Uterus (tissue), 4 donors: Measurements from ENCODE around the gene CERS6. TPM values are rescaled to one million over a fixed set of nuclear protein-coding genes. Genes with fewer than 3 reads are reported as not detected.

Experiments
- DNase-seq, 2 donors: peaks; one replicate each; pipeline ENCODE4 v3.0.0-alpha.2; 2019 to 2020
- H3K27ac ChIP-seq, 2 donors: fragments of 200-600 bp; sonication (generic); 1 replicate in 1 of 2; 2 replicates in 1 of 2; pipeline ENCODE4 v1.5.1; 2016 to 2018
- H3K27me3 ChIP-seq, 2 donors: fragments of 200-600 bp; sonication (generic); one replicate each; pipeline ENCODE4 v1.5.1; 2018 to 2019; ENCODE audit warnings: control low read depth in 1 of 2
- H3K36me3 ChIP-seq, 2 donors: fragments of 200-600 bp; sonication (generic); one replicate each; pipeline ENCODE4 v1.5.1; 2019; ENCODE audit warnings: control low read depth in 1 of 2
- H3K4me1 ChIP-seq, 2 donors: fragments of 200-600 bp; sonication (generic); one replicate each; pipeline ENCODE4 v1.5.1; 2018 to 2019; ENCODE audit warnings: control low read depth in 1 of 2
- H3K4me3 ChIP-seq, 2 donors: fragments of 200-600 bp; sonication (generic); 1 replicate in 1 of 2; 2 replicates in 1 of 2; pipeline ENCODE4 v1.5.1; 2018 to 2019; ENCODE audit warnings: mild to moderate bottlenecking in 1 of 2
- H3K9me3 ChIP-seq, 2 donors: fragments of 200-600 bp; sonication (generic); one replicate each; pipeline ENCODE4 v1.5.1; 2019; ENCODE audit warnings: control low read depth in 1 of 2
- POLR2A ChIP-seq, 2 donors: fragments of 450-650 bp; IDR thresholded peaks; one replicate each; pipeline ENCODE4 v1.6.1; 2016; ENCODE audit warnings: antibody characterized with exemption in 2 of 2, mild to moderate bottlenecking in 1 of 2, moderate library complexity in 1 of 2
- intact Hi-C: fragments of 100-400 bp; cut with DNase I; formaldehyde crosslinking; loops from one replicate; pipeline ENCODE4 v1.15.1; 2023; ENCODE audit warnings: low total_unique reads
- total RNA-seq, 4 donors: library from RNA; depleted of rRNA in 3 of 4; stranded (reverse); fragments of >200 nt in 3 of 4; gene quantifications; one replicate each; pipeline versions ENCODE4 v1.1.0 to v1.2.4, GENCODE V29; 2014 to 2023
- TF ChIP-seq, protein P1 (sequence below), 4 experiments: fragments of 200-600 bp in 2 of 4; fragments of 450-650 bp in 2 of 4; sonication (generic) in 2 of 4; IDR thresholded peaks; one replicate each; pipeline ENCODE4 v1.5.1; 2016 to 2019; ENCODE audit warnings: antibody characterized with exemption in 4 of 4, mild to moderate bottlenecking in 2 of 4, moderate library complexity in 1 of 4
- donor health status: DM: yes; HTN: yes; CAD: no.

The CERS6 gene
- total RNA-seq, 4 donors from 2014 or later: 20.0 to 47.2 (median 26.6) TPM

DNA sequence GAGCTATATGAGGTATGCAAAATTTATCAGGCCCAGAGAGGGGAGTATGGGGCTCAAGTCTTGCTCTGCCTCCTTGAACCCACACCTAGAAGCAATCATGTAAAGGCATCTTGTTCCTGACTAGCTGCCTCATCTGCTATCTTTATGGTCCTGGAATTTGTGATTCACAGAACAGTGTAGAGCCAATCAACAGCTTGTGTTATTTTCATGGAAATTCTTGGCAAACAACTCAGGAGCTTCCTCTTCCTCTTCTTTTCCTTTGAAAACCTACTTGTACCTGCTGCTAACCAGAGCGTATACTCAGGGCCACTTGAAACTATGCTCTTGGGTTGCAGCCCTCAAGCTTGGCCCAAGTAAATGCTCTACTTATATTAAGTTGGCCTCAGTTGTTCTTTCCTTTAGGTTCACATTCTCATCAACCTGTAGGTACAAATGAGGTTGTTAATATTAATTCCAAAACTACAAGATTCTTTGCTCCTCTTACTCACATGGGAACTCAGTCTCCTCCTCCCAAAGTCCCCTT, 342.9 kb downstream of the CERS6 start:
- no peaks in the 10 kb centered on the region for H3K4me1 ChIP-seq
- TF ChIP-seq, protein P1, sequence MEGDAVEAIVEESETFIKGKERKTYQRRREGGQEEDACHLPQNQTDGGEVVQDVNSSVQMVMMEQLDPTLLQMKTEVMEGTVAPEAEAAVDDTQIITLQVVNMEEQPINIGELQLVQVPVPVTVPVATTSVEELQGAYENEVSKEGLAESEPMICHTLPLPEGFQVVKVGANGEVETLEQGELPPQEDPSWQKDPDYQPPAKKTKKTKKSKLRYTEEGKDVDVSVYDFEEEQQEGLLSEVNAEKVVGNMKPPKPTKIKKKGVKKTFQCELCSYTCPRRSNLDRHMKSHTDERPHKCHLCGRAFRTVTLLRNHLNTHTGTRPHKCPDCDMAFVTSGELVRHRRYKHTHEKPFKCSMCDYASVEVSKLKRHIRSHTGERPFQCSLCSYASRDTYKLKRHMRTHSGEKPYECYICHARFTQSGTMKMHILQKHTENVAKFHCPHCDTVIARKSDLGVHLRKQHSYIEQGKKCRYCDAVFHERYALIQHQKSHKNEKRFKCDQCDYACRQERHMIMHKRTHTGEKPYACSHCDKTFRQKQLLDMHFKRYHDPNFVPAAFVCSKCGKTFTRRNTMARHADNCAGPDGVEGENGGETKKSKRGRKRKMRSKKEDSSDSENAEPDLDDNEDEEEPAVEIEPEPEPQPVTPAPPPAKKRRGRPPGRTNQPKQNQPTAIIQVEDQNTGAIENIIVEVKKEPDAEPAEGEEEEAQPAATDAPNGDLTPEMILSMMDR (IDR thresholded peaks at IDR 0.05): no peak
- TF ChIP-seq POLR2A (IDR thresholded peaks at IDR 0.05): no peak
- H3K9me3 ChIP-seq: no peaks in the 10 kb centered on the region
- no peaks in the 10 kb centered on the region for H3K36me3 ChIP-seq
- intact Hi-C loops: no loop called here
- H3K27me3 ChIP-seq: no peaks in the 10 kb centered on the region
- H3K27ac ChIP-seq: no peak overlapping the region
- no peak overlapping the region for H3K4me3 ChIP-seq
- no peak for DNase-seq

DNA sequence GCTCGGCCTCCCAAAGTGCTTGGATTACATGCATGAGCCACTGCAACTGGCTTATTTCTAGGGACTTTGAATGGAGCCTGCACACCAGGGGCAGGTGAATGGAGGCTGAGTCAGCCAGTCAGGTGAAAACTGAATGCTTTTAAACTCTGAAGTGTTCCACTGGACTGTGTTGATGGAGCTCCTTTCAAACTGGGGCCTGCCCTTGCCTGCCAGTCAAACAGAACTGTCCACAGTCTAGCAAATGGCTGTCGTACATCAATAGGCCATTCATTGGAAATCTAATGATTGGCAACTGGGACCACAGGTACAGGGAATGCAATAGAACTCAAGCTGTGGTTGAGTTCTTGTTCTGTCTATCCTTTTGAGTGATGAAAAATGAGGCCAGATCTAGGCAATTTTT, 345.4 kb downstream of the CERS6 start:
- no peak for TF ChIP-seq POLR2A (IDR thresholded peaks at IDR 0.05)
- TF ChIP-seq, protein P1 (IDR thresholded peaks at IDR 0.05): no peak
- peak overlapping the region in 1 of 2 donors; percentile 15 for H3K27ac ChIP-seq
- H3K36me3 ChIP-seq: no peaks in the 10 kb centered on the region
- intact Hi-C loops: no loop called here
- no peak for DNase-seq
- no peaks in the 10 kb centered on the region for H3K27me3 ChIP-seq
- H3K9me3 ChIP-seq: no peaks in the 10 kb centered on the region
- H3K4me3 ChIP-seq: no peak overlapping the region
- no peaks in the 10 kb centered on the region for H3K4me1 ChIP-seq

DNA sequence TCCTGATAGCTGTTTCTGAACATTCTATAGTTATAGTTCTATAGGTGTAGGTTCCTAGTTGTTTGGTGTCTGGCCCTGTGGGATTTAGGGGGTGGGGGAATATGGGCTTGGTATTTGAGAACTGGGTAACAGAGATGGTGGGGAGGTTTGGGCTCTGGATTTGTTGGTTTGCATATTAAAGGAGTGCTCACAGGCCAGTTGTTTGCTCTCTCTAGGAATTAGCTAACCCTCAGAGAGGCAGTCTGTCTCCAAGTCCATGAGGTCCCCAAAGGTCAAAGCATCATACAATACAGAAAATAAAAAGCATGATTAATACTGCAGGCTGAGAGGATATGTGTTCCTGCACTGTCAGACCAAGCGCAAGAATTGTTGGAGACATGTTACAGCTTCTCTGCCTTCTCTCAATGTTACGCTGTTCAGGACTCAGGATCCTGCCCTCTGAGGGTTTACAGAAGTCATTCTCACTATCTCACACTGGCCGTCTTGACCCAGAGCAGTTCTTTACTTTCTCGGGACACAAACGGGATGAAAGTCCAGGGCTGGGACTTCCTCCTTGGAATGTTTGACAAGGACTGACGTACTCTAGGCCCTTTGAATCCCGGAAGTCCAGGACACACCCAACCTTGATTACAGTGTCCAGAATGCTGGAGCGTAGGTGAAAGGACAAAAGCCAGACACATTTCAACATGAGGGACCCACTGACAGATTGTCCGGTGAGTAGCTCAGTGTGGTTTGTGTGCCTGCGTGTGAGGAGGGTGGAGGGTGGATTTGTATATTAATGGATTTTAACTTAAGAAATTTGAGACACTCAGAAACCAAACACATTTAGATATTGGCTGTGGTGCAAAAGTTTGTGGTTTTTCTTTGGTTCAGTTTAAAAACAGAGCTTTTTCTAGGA, 346.1 kb downstream of the CERS6 start, which contains the start of gene NOSTRIN:
Gene NOSTRIN (plus strand): TSS at position 677 of the 898 bp plus-strand sequence. CDS start 10 bp downstream, at position 687.
- Histone ChIP-seq H3K4me1 (no peaks in the 10 kb centered on the region), H3K27ac (peak within 1 kb of the TSS; percentile 26 to 59), H3K4me3 (peak within 1 kb of the TSS in 1 of 2 donors; percentile 8), H3K9me3 (no peaks in the 10 kb centered on the region), H3K27me3 (no peaks in the 10 kb centered on the region), H3K36me3 (no peaks in the 10 kb centered on the region)
- intact Hi-C loops: no loop called here
- peak in 1 of 2 donors; percentile 47 for DNase-seq
- TF ChIP-seq POLR2A (IDR thresholded peaks at IDR 0.05): no peak
- TF ChIP-seq, protein P1 (IDR thresholded peaks at IDR 0.05): no peak

DNA sequence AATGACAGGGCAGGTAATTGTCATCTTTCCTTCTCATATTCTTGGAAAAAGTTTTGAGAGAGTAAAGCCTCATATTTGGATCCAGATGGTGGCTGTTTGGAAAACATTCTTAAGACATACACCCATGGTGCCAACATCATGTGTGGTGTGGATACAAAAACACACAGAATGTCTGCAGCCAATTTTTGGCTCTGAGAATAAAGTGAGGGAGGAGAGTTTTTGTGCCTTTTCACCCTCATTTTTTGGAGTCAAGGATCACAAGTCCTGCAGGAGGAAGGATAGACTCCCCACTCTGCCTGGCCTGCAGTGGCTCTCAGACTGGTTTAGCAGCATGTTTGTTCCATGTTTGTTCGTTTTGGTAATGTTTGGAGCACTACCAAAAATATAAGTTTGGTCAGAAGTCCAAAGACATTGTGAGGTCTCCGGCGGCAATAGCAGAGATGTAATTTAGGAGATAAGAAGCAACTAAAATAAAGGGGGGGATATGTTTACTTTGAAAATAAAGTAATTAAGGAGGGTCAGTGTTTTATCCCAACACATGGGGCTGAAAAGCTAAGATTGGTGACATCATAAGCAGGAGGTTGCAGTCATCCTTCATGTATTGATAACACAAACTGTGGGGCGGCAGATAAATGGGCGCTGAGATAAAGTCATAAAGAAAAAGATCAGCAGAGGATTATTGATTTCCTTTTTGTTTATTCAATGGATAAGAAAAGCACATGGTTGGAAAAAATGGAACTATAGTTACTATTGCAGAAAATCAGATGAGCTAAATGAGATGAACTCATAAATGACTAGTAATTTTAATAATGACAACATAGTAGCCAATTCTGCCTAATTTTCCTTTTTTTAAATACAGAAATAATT, 347.0 kb downstream of the CERS6 start:
- Histone ChIP-seq H3K36me3 (no peaks in the 10 kb centered on the region), H3K27ac (peak overlapping the region; percentile 26 to 59)

More for the DNA sequence above, 347.0 kb downstream of the CERS6 start:
- TF ChIP-seq, protein P1 (IDR thresholded peaks at IDR 0.05): no peak
- TF ChIP-seq POLR2A (IDR thresholded peaks at IDR 0.05): no peak
- Histone ChIP-seq H3K4me1 (no peaks in the 10 kb centered on the region), H3K4me3 (peak overlapping the region in 1 of 2 donors; percentile 8), H3K27me3 (no peaks in the 10 kb centered on the region), H3K9me3 (no peaks in the 10 kb centered on the region)
- intact Hi-C loops: no loop called here
- DNase-seq: no peak
